RKO (cell line): ENCODE results near the gene AP2A2.

Experiments
- DNase-seq: peaks from one replicate; pipeline ENCODE4 v3.0.0-alpha.2; 2016; ENCODE audit warnings: low spot score

The AP2A2 gene

DNA sequence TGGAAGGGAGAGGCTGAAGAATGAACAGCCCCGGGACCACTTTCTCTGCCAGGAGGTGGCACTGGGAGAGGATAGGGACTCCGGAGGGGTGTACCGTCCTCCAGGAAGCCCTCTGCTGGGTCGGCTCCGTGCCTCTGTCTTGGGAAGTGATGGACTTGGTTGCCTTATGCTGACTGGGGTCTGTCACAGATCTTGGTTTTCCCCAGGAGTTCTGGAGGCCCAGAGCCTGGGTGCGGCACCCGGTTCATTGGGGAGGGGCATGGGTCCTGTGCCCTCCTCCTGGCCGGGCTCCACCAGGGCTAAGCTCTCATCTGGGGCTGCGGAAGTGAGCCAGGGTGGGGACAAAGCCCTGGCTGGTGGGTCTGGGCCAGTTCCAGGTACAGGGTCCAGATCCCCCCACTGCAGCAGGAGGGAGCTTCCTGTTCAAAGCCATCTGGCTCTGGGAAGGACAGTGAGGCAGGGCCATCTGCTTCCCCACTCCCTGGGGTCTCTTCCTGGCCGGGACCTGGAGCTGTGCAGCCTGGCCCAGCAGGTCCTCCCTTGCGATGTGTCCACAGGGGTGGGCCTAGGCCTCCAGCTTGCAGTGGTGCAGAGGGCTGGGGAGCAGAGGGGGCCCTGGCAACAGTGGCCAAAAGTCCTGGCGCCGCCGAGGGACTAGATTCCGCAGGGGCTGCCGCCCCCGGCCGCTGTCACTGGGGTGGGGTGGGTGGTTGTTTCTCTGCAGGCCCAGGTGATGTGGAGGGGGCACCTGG, 1.1 kb upstream of the AP2A2 start:
- no peak for DNase-seq

DNA sequence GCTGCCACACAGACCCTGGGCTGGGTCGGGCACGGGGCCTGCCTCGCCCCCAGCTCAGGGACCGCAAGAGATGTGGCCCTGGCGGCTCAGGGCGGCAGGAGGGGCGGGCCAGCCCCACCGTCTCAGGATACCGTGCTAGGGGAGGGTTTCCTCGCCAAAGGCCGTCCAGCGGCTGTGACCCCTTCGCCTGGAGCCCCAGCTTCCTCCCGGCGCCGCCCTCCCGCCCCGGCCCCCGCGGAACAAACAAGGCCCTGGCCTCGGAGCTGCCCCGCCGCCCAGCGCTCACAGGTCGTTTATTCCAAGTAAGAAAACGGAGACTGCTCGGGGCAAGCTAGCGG, 543 bp upstream of the AP2A2 start:
- no peak for DNase-seq

DNA sequence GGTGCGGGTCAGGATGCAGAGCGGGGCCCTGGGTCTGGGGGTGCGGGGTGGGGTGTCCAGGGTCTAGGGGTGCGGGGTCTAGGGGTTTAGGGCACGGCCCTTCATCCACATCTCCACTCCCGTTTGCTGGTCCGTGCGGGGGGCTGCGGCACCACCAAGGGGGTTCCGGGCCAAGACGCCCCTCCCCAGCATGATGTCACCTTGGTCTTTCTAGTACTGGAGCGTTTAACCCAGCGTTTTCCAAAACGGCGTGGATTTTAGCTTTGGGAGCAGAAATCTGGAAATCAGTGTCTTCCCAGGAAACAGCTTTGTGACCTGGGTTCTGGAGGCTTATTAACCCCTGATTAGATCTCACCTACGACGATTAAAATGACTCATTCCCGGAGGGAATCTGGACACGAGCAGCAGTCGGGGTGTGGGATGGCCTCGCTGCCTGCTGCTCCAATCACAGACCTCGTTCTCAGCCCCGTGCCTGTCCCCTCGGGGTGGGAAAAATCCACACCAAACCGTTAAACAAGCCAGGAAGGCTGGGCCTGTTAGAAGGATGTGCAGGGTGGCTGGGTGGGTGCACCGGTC, 759 bp downstream of the AP2A2 start:
- DNase-seq, result peak; percentile 50

DNA sequence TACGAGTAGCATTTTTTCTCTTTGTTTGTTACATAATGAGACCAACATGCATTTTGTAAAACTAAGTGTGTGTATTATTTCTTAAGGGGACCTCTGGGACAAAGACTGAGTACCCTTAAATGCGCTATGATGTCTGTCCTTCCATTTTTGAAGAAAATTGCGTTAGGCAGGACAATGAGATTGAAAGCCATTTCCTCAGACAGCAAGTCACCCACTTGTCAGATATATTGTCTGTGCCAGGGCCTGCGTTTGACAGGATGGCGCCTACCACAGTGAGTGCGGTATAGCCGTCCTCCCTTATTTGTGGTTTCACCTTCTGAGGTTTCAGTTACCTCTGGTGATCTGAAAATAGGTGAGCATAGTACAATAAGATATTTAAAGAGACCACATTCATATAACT, 2.2 kb downstream of the AP2A2 start:
- no peak for DNase-seq

DNA sequence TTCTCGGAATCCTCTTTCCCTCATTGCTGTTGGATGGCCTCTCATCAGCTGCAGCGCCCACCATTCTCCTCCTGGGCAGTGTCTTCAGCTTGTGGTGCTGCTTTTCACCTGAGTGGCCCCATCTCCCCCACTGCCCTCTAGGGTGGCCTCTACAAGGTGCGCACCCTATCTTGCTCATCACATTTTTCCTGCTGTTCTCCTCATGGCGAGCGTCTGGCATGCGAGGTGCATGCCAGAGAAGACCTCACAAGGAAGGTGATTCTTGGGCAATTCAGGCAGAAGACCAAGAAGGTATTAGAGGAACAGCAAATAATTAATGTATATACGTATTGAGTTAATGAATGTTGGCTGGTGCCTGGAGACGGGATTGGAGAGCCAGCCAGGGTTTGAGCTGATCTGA, 3.1 kb downstream of the AP2A2 start:
- no peak for DNase-seq

DNA sequence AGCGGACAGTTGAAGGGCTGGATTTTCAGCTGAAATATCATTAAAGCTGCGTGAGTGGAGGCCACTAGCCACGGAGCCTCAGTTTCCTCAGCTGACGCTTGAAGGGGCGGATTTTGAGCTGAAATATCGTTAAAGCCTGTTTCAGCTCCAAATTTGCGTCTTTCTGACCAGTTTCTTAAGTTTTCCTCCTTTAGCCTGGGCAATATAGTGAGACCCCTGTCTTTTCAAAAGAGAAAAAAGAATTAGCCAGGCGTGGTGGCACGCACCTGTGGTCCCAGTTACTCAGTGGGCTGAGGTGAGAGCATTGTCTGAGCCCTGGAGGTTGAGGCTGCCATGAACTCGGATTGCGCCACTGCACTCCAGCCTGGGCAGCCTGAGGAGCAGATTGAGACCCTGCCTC, 3.7 kb downstream of the AP2A2 start:
- no peak for DNase-seq

DNA sequence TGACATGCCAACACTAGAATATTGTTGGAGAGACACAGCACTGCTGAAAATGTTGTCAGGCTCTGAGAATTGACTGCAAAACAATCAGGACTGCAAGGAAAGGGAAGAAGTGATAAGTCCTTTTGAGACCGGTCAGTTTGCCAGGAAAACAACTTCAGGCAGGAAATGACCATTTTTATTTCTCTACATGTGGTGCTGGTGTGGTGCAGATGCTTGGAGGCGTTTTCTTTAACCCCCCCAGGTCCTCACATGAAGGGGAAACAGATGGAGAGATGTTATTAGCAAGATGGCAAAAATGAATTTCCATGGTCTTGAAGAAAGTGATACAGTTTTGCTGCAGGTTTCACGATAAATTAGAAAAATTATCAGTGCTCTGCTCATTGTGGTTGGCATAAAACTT, 5.7 kb downstream of the AP2A2 start:
- DNase-seq, result no peak

DNA sequence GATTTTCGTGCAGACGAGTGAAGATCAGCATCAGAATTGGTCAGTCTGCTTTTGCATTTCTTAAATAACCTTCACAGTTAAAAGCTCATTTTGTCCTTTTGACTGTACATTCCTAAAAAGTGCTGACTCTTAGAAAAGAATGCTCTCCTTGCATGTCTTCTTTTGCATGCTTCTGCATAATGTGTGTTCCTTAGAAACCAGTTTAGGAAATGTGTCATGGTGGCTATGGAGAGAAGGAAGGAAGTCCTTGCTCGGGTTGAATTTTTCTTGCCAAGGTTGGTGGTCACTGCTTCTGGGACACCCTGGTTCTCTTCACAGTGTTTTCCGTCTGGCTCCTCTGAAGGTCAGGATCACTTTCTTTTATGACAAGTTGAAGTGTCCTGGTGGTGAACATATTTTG, 6.8 kb downstream of the AP2A2 start:
- no peak for DNase-seq

DNA sequence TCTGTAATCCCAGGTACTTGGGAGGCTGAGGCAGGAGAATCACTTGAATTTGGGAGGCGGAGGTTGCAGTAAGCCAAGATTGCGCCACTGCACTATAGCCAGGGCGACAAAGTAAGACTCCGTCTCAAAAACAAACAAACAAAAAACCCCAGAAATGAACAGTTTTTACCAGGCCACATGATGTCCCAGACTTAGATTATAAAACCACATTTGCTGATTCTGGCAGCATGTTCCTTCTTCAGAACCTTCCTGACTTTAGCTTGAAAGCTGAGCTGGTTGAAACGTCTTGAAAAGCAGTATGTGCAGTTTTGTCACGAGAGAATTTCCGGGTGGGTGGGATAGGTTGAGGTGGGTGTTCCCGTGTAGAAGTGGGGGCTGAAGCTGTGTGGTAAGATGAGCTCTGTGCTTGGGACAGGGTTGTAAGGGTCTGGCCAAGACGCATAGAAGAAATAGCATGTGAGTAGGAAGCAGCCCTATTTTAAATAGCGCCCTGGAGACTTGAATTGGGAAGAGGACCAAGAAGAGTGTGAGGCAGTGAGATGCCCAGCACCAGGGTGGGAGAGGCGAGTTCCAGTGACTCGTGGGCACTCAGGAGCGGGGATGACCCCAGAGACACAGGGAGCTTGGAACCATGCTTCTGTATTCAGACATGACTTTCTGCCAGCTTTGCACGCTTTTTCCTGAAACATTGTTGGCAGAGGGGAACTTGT, 7.6 kb downstream of the AP2A2 start:
- DNase-seq, result no peak

DNA sequence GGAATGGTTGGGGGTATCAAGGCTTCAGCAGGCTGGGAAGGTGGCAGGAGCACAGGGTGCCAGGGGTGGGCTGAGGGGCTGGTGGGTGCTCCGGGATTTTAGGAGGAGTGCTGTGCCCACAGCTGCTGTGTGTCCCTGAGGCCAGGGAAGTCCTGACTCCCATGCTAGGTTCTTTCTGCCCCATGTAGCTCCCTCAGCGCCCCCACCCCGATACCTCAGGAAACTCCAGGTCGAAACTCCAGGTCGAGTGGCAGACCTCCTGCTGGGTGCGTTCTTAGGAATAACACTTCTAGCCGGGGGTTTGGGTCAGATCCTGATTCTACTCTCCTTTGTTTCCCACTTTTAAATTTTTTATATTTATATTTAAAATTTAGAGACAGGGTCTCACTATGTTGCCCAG, 8.3 kb downstream of the AP2A2 start:
- no peak for DNase-seq

DNA sequence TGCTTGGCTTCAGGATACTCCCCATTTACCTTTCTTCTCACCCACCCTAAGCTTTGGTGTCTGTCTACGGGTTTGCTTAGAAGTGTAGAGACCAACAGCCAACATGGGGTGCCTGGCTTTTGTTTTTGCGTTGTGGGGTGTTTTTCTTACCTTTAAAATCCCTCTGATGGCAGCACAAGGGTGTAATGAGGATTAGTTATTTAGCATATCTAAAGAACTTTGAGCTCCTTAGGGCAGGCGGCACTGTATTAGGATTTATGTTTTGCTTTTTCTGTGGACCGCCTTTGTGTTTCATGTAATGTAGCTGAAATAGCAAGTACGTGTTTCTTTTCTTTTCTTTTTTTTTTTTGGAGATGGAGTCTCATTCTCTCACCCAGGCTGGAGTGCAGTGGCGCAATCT, 8.9 kb downstream of the AP2A2 start:
- DNase-seq, result no peak

DNA sequence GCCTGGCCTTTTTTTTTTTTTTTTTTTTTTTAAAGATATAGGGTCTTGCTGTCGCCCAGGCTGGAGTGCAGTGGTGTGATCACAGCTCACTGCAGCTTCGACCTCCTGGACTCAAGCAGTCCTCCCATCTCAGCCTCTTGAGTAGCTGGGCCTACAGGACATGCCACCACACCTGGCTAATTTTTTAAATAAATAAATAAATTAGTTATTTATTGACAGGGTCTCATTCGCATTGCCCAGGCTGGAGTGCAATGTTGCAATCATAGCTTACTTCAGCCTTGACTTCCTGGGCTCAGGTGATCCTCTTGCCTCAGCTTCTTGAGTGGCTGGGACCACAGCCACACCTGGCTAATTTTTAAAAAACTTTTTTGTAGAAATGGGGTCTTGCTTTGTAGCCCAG, 10.5 kb downstream of the AP2A2 start:
- no peak for DNase-seq

DNA sequence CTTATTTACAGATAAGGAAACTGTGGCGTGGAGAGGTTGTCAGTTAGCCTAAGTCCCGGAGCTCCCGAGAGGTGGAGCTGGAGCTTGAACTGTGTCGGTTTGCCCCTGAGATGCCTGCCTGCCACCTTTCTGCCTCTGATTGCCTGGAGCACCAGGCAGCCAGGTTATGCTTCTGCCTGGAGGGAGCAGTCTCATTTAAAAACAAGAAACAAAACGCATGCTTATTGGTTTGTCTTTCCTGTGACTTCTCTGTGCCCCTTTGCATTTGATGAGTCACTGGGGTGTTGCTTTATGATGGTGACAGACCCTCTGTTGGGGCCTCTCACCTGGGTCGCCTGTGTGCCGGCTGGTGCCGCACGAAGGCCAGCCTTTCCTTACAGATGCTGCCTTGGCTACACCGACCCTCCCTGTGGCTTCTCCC, 12.2 kb downstream of the AP2A2 start:
- no peak for DNase-seq

DNA sequence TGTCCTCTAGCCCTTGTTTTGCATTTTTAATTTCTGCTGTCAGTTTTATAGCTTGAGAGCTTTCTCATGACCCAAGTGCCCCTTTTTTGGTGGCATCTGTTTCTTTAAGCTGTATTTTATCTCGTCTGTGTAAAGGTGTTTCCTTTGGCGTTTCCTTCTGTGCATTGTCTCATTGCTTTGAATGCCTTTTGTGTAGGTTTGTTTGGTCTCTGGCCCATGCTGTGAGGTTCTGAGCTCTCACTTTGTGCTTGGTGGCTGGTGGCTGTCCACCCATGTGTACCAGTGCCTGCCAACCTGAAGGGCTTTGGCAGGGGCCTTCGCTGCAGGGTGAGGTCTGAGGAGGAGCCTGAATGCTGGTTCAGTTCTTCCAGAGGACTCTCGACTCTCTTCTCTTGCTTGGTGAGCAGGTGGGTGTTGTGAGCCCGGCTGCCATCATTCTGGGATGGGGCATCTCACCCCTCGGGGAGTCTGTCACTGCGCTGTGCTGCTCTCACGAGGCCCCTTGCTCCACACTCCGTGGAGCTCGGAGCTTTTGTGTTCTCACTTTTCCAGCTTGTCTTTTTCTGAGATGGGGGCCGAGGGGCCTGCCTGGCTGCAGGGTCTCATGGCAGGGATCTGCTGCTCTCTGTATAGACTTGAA, 14.9 kb downstream of the AP2A2 start:
- DNase-seq, result no peak

DNA sequence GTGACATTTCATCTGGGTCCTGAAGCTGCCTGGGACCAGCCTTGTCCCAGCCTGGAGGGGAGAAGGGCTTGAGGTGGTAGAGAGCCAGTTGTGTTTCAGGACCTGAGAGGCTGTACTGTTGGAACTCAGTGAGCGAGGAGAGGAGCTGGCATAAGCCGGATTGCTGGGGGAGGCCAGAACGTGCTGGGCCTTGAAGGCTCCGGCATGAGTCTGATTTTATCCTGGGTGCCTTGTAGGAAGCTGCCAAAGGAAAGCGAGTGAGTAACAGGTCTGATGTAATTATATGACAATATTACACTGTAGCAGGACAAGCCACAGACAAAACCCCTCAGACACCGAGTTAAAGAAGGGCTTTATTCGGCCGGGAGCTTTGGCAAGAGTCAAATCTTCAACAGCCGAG, 17.2 kb downstream of the AP2A2 start:
- peak; percentile 26 for DNase-seq

DNA sequence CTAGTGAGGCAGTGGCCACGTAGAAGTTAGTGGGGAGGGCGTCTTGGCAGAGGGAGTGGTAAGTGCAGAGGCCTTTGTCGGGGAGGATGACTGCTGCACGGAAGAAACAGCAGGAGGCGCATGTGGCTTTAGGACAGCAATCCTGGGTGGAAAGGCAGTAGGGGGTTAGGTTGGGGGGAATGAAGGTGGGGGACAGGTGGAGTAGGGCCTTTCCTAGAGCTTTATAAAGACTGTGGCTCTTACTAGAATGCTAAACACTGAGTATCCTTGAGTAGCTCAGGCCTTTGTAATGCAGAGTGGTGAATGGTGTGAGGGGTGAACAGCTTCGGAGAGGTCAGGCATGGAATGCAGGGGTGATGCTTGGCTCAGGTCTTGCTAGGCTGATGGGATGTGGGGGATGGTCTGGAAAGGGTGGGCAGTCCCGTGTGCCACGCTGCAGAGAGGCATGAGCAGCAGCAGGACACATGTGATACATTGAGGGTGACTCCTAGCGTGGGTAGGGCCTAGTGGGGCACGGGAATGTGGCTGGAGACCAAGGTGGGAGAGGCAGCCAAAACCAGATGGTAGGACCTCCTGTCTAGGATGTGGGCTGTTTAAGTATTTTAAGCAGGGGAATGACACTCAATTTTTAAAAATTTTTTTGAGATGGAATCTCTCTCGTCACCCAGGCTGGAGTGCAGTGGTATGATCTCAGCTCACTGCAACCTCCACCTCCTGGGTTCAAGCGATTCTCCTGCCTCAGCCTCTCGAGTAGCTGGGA, 19.2 kb downstream of the AP2A2 start:
- DNase-seq, result no peak

DNA sequence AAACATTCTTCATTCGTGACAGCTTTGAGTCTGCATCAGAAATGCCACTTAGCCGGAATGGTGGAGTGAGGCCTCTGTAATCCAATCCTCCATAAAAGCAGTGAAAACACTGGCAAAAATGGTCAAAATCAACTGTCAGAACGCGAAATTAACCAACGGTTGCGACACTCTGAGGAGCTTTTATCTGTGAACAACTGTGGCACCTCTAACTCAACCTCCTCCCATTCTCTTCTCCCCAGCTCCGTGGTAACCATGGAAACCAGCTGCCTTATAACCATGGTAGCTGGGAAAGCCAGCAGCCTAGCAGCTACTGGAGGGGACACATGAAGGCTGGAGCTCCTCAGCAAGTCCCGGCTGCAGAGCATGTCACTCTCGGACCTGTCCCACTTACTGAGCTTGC, 20.3 kb downstream of the AP2A2 start:
- no peak for DNase-seq

DNA sequence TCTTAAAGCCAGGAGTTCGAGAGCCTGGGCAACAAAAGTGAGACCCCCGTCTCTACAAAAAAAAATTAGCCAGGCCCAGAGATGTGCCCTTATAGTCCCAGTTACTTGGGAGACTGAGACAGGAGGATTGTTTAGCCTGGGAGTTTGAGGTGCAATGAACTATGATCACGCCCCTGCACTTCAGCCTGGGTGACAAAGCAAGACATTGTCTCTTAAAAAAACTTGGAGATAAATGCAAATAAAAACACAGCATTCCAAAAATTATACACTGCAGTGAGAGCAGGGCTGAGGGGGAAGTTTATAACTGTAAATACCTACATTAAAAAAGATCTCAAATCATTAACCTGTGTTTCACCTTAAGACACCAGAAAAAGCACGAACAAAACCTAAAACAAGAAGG, 22.1 kb downstream of the AP2A2 start:
- no peak for DNase-seq

DNA sequence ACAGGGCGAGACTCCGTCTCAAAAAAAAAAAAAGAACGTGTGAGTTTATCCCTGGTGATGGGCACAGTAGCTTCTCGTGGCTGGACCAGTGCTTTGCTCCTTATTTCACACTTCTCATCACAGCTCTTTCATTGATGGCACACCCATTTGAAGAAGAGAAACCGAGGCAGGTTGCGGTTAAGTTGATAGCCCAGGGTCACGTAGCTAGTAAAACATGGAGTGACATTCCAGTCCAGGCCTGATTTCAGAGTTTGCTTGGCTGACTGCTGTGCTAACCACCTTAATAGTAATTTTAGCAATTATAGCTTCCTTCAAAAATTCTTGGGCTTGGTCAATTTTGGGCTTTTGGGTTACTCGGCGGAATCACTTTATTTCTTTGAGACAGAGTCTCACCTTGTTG, 25.8 kb downstream of the AP2A2 start:
- DNase-seq, result no peak

DNA sequence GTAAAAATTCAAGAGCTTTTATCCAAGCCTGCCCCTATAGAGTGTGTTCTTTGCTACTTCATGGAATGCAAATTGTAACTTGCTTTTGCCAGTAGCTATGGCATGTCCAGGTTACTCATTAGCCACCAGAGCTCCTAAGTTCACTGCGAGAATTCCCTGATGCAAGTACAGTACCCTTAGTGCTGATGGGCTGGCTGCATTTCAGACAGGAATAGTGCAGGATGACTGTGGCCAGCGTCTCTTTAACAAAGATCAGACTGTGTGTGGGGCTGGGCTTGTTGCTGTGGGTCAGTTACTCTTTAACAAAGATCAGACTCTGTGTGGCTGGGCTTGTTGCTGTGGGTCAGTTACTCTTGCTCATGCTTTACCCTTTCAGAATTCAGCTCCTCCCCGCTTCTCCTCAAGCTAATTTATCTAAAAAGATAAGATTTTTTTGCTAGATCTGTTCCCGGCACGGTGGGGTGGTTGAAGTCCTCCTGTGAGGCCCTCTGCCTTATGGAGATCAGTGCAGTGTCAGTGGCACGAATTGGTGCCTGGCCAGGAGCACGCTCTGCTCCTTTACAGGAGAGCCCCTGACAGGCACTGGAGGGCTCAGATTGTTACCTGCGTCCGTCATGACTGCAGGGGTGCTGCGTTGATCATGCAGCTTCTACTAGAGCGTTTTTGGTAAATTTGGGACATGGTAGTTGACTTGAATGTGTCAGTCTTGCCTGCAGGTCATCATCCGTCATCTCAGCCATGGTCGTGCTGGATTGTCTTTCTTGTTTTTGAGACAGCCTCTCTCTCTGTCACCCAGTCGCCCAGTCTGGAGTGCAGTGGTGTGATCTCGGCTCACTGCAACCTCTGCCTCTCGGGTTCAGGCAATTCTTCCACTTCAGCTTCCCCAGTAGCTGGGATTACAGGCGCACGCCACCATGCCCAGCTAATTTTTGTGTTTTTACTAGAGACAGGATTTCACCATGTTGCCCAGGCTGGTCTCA, 27.0 kb downstream of the AP2A2 start:
- DNase-seq, result no peak

DNA sequence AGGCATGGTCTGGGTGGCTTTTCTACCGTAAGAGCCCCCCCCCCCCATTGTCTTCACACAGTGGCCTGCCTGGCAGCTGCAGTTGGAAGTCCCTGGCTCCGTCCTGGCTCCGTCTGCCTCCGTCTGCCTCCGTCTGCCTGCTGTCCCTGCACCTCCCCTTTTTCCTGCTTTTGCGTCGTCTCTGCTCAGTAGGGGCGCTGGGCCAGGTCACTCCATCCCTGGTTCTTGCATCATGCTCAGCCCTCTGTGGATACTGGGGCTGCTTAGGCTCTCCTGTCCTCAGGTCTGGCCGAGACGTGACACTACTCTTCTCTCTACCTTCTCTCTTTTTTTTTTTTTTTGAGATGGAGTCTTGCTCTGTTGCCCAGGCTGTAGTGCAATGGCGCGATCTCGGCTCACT, 27.8 kb downstream of the AP2A2 start:
- DNase-seq, result no peak
